Measurements from ENCODE around the gene ANXA2R. TPM values are rescaled to one million over a fixed set of nuclear protein-coding genes. Genes with fewer than 3 reads are reported as not detected.

The ANXA2R gene
- total and polyA plus RNA-seq, 9 of the 15 experiments (the other 6 are each of a cell fraction or from before 2014, with no cell fraction given) = 2.1 to 4.8 (median 3.4) TPM

DNA sequence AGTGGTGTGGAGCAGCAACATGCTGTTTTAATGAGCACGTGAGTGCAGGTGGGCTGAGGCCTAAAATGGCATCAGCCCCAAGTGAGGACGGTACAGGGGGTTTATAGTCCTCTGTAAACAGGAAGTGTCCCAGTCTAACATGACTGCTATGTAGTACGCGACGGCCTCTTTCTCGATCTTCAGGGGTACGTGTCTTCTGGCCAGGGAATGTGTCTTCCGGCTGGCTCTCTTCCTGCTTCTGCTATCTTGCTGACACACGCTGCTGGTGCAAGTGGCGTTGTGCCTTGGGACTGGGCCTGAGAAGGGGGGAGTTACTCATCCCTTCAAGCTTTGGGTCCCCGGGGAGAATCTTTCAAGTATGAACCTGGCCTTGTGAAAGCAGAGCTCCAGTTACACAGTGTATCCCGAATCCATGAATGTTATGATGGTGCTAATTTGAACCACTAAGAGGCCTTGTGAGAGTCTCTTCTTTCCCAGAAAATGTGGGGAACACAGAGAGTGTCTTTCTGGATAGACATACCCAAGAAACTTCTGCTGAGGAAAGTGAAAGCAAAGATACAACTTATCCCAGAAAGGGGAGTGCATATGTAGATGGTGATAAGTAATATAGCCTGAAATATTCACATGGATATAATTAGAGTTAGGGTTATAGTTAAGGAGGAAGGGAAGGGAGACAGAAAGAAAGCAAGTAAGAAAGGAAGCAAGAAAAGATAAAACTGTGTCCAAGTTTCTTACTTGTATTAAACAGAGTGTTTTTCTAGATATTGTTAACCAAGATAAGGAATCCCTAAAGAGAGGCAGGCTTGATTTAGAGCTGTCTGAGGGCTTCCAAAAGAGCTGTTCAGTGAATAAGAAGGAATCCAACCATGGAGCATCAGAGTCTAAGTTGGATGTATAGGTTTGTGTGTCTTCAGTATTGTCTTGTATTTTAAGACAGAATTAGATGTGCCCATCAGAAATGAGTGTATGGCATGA lies 35.5 kb upstream of the ANXA2R start (continued):
- TF ChIP-seq ZNF583 (CRISPR knock-in tag; IDR thresholded peaks at IDR 0.05) (peak; percentile 74), HNRNPL (IDR thresholded peaks at IDR 0.05; ENCODE audit: low read depth, low read length) (no peak), NR3C1 (CRISPR knock-in tag; IDR thresholded peaks at IDR 0.05) (no peak), E2F3 (CRISPR knock-in tag; IDR thresholded peaks at IDR 0.05) (no peak), ZNF354B (CRISPR knock-in tag; IDR thresholded peaks at IDR 0.05) (peak; percentile 40), CREB1 (IDR thresholded peaks at IDR 0.05) (peak; percentile 61), CREB1 (CRISPR knock-in tag; IDR thresholded peaks at IDR 0.05) (no peak; the same call in 1 of the 2 replicates), HDAC1 (IDR thresholded peaks at IDR 0.05) (peak in 1 of 2 experiments; percentile 37; a peak in 1 of 4 replicates)
- TF ChIP-seq, protein P1, sequence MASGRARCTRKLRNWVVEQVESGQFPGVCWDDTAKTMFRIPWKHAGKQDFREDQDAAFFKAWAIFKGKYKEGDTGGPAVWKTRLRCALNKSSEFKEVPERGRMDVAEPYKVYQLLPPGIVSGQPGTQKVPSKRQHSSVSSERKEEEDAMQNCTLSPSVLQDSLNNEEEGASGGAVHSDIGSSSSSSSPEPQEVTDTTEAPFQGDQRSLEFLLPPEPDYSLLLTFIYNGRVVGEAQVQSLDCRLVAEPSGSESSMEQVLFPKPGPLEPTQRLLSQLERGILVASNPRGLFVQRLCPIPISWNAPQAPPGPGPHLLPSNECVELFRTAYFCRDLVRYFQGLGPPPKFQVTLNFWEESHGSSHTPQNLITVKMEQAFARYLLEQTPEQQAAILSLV (tag; IDR thresholded peaks at IDR 0.05) = peak; percentile 80
- TF ChIP-seq, protein P2, sequence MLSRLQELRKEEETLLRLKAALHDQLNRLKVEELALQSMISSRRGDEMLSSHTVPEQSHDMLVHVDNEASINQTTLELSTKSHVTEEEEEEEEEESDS (CRISPR knock-in tag; IDR thresholded peaks at IDR 0.05) = no peak
- TF ChIP-seq, protein P3, sequence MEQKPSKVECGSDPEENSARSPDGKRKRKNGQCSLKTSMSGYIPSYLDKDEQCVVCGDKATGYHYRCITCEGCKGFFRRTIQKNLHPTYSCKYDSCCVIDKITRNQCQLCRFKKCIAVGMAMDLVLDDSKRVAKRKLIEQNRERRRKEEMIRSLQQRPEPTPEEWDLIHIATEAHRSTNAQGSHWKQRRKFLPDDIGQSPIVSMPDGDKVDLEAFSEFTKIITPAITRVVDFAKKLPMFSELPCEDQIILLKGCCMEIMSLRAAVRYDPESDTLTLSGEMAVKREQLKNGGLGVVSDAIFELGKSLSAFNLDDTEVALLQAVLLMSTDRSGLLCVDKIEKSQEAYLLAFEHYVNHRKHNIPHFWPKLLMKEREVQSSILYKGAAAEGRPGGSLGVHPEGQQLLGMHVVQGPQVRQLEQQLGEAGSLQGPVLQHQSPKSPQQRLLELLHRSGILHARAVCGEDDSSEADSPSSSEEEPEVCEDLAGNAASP (IDR thresholded peaks at IDR 0.05) = no peak
- TF ChIP-seq, protein P4, sequence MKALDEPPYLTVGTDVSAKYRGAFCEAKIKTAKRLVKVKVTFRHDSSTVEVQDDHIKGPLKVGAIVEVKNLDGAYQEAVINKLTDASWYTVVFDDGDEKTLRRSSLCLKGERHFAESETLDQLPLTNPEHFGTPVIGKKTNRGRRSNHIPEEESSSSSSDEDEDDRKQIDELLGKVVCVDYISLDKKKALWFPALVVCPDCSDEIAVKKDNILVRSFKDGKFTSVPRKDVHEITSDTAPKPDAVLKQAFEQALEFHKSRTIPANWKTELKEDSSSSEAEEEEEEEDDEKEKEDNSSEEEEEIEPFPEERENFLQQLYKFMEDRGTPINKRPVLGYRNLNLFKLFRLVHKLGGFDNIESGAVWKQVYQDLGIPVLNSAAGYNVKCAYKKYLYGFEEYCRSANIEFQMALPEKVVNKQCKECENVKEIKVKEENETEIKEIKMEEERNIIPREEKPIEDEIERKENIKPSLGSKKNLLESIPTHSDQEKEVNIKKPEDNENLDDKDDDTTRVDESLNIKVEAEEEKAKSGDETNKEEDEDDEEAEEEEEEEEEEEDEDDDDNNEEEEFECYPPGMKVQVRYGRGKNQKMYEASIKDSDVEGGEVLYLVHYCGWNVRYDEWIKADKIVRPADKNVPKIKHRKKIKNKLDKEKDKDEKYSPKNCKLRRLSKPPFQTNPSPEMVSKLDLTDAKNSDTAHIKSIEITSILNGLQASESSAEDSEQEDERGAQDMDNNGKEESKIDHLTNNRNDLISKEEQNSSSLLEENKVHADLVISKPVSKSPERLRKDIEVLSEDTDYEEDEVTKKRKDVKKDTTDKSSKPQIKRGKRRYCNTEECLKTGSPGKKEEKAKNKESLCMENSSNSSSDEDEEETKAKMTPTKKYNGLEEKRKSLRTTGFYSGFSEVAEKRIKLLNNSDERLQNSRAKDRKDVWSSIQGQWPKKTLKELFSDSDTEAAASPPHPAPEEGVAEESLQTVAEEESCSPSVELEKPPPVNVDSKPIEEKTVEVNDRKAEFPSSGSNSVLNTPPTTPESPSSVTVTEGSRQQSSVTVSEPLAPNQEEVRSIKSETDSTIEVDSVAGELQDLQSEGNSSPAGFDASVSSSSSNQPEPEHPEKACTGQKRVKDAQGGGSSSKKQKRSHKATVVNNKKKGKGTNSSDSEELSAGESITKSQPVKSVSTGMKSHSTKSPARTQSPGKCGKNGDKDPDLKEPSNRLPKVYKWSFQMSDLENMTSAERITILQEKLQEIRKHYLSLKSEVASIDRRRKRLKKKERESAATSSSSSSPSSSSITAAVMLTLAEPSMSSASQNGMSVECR (CRISPR knock-in tag; IDR thresholded peaks at IDR 0.05) = peak; percentile 61; the same call in 1 of the 2 replicates

Measured in K562 (cell line).